GM21390 (cell line): ENCODE results near the gene UNC93B1.
"Not testable (repeated sequence)": the region's sequence is repeated elsewhere in the genome, so short reads cannot be mapped to it uniquely, and the experiment has no call there.

Experiments used
- ATAC-seq: cut with Tn5 transposase; IDR thresholded peaks from one replicate; pipeline ENCODE4 v1.9.1; 2021; ENCODE audit not compliant: unreplicated experiment

Gene UNC93B1

GRCh38 chr11:67943406-67943805 is 60.5 kb downstream of the UNC93B1 start:
- not testable (repeated sequence) for ATAC-seq
